GM23338 (cell line): Measurements from ENCODE around the gene OR56A1. TPM values are rescaled to one million over a fixed set of nuclear protein-coding genes. Genes with fewer than 3 reads are reported as not detected.

Source experiments
- ATAC-seq: fragments of 200-7000 bp; cut with Tn5 transposase; 3 replicates; pipeline ENCODE4 v1.9.1; 2020
- DNase-seq: peaks from one replicate; pipeline ENCODE4 v3.0.0-alpha.2; 2015; ENCODE audit warnings: low spot score
- H2AFZ ChIP-seq: fragments of 200-600 bp; sonication (generic); 2 replicates; pipeline ENCODE4 v1.8.0; 2016; ENCODE audit warnings: antibody characterized with exemption, mild to moderate bottlenecking, moderate library complexity
- H3F3A ChIP-seq: fragments of 200-600 bp; sonication (generic); replicated peaks from 2 replicates; pipeline ENCODE4 v1.8.0; 2017; ENCODE audit warnings: antibody characterized with exemption, mixed run types, low read depth
- H3K27ac ChIP-seq: fragments of 200-600 bp; sonication (generic); 2 replicates; pipeline ENCODE4 v1.6.1; 2016; ENCODE audit warnings: low read depth
- H3K27me3 ChIP-seq: fragments of 200-600 bp; sonication (generic); 2 replicates; pipeline ENCODE4 v1.8.0; 2016; ENCODE audit warnings: mild to moderate bottlenecking, mixed run types, moderate library complexity; ENCODE audit not compliant: insufficient read depth
- H3K36me3 ChIP-seq: fragments of 200-600 bp; sonication (generic); 2 replicates; pipeline ENCODE4 v1.8.0; 2016; ENCODE audit warnings: mild to moderate bottlenecking; ENCODE audit not compliant: insufficient read depth
- H3K4me1 ChIP-seq: fragments of 200-600 bp; sonication (generic); 2 replicates; pipeline ENCODE4 v1.8.0; 2016; ENCODE audit warnings: mild to moderate bottlenecking, moderate library complexity; ENCODE audit not compliant: insufficient read depth
- H3K4me2 ChIP-seq: fragments of 200-600 bp; sonication (generic); 2 replicates; pipeline ENCODE4 v1.7.1; 2017; ENCODE audit warnings: mixed run types
- H3K4me3 ChIP-seq: fragments of 200-600 bp; sonication (generic); 2 replicates; pipeline ENCODE4 v1.6.1; 2016; ENCODE audit warnings: mixed run types
- H3K79me2 ChIP-seq: fragments of 200-600 bp; sonication (generic); replicated peaks from 2 replicates; pipeline ENCODE4 v1.8.0; 2017; ENCODE audit warnings: mild to moderate bottlenecking; ENCODE audit not compliant: insufficient read depth
- H3K9me2 ChIP-seq: fragments of 200-600 bp; sonication (generic); 2 replicates; pipeline ENCODE4 v1.8.0; 2017; ENCODE audit not compliant: insufficient read depth
- H4K20me1 ChIP-seq: fragments of 200-600 bp; sonication (generic); replicated peaks from 2 replicates; pipeline ENCODE4 v1.8.0; 2017; ENCODE audit warnings: mild to moderate bottlenecking; ENCODE audit not compliant: insufficient read depth
- H3K27ac Mint-ChIP-seq: 2 replicates; pipeline ENCODE4 v1.8.0; 2020; ENCODE audit warnings: inconsistent platforms, mild to moderate bottlenecking, moderate library complexity, mixed read lengths
- H3K27me3 Mint-ChIP-seq: 3 replicates; pipeline ENCODE4 v1.8.0; 2022; ENCODE audit warnings: low read depth, mild to moderate bottlenecking, moderate library complexity, mixed read lengths, inconsistent platforms; ENCODE audit not compliant: insufficient read depth, poor library complexity
- H3K36me3 Mint-ChIP-seq: 3 replicates; pipeline ENCODE4 v1.8.0; 2021; ENCODE audit warnings: low read depth, mild to moderate bottlenecking, inconsistent platforms, moderate library complexity, mixed read lengths
- H3K4me1 Mint-ChIP-seq: 3 replicates; pipeline ENCODE4 v1.8.0; 2020; ENCODE audit warnings: mild to moderate bottlenecking, inconsistent platforms, mixed read lengths
- H3K4me3 Mint-ChIP-seq: 3 replicates; pipeline ENCODE4 v1.8.0; 2021; ENCODE audit warnings: moderate library complexity, mild to moderate bottlenecking, inconsistent platforms, mixed read lengths
- H3K9me3 Mint-ChIP-seq: 3 replicates; pipeline ENCODE4 v1.8.0; 2020; ENCODE audit warnings: moderate library complexity, mild to moderate bottlenecking, inconsistent platforms, mixed read lengths
- CREB1 ChIP-seq: fragments of 250-450 bp; sonication (Bioruptor Pico); IDR thresholded peaks from 2 replicates; pipeline ENCODE4 v1.5.0; 2020; ENCODE audit warnings: low read depth, mild to moderate bottlenecking, moderate library complexity
- CTCF ChIP-seq, 2 experiments: fragments of 200-600 bp in 1 of 2; sonication (generic) in 1 of 2; conservative IDR thresholded peaks; 2 replicates each; pipeline versions ENCODE4 v1.5.1 to v1.6.1; 2016 to 2017; ENCODE audit warnings: antibody characterized with exemption in 2 of 2, low read depth in 2 of 2, mild to moderate bottlenecking in 2 of 2, moderate library complexity in 1 of 2
- EZH2 ChIP-seq: fragments of 200-600 bp; sonication (generic); IDR thresholded peaks from one replicate; pipeline ENCODE4 v1.8.0; 2017; ENCODE audit warnings: antibody characterized with exemption, mild to moderate bottlenecking, low read depth; ENCODE audit not compliant: unreplicated experiment
- EZH2phosphoT487 ChIP-seq: fragments of 200-600 bp; sonication (generic); IDR thresholded peaks from one replicate; pipeline ENCODE4 v1.8.1; 2018; ENCODE audit warnings: antibody characterized with exemption; ENCODE audit not compliant: unreplicated experiment
- JUNB ChIP-seq: IDR thresholded peaks from one replicate; pipeline ENCODE4 v1.6.1; 2016; ENCODE audit warnings: antibody characterized with exemption; ENCODE audit not compliant: unreplicated experiment
- NANOG ChIP-seq: IDR thresholded peaks from 2 replicates; pipeline ENCODE4 v1.6.1; 2016; ENCODE audit warnings: antibody characterized with exemption, borderline replicate concordance
- POLR2AphosphoS5 ChIP-seq: IDR thresholded peaks from 2 replicates; pipeline ENCODE4 v1.6.1; 2016; ENCODE audit warnings: antibody characterized with exemption, low read depth
- STAT1 ChIP-seq: IDR thresholded peaks from one replicate; pipeline ENCODE4 v1.6.1; 2016; ENCODE audit warnings: antibody characterized with exemption; ENCODE audit not compliant: unreplicated experiment
- ZNF114 ChIP-seq: fragments of 250-450 bp; sonication (Bioruptor Pico); IDR thresholded peaks from 2 replicates; pipeline ENCODE4 v1.5.0; 2020; ENCODE audit warnings: mild to moderate bottlenecking, moderate library complexity
- ZNF331 ChIP-seq: fragments of 250-450 bp; sonication (Bioruptor Pico); IDR thresholded peaks from 2 replicates; pipeline ENCODE4 v1.5.0; 2020; ENCODE audit warnings: low read depth, mild to moderate bottlenecking, moderate library complexity
- ZNF462 ChIP-seq: fragments of 250-450 bp; sonication (Bioruptor Pico); IDR thresholded peaks from 2 replicates; pipeline ENCODE4 v1.5.0; 2020; ENCODE audit warnings: mild to moderate bottlenecking, moderate library complexity
- polyA plus RNA-seq: library from polyadenylated mRNA; unstranded; fragments of >200 nt; fragmentation: Nextera tagmentation; extraction: Ambion mirVana; gene quantifications from 2 replicates; pipeline ENCODE4 v1.2.1, GENCODE V29; 2016
- total RNA-seq: library from RNA; depleted of rRNA; stranded (reverse); fragments of >200 nt; shearing (Covaris generic); gene quantifications from 2 replicates; pipeline ENCODE4 v1.2.3, GENCODE V29; 2014
- TF ChIP-seq, protein P1 (sequence below): IDR thresholded peaks from 2 replicates; pipeline ENCODE4 v1.6.1; 2016; ENCODE audit warnings: antibody characterized with exemption
- TF ChIP-seq, protein P2 (sequence below): IDR thresholded peaks from one replicate; pipeline ENCODE4 v1.6.1; 2018; ENCODE audit warnings: antibody characterized with exemption; ENCODE audit not compliant: unreplicated experiment

OR56A1 gene
- total and polyA plus RNA-seq, 2 experiments from 2014 or later: 0.06 to 0.35 TPM

DNA sequence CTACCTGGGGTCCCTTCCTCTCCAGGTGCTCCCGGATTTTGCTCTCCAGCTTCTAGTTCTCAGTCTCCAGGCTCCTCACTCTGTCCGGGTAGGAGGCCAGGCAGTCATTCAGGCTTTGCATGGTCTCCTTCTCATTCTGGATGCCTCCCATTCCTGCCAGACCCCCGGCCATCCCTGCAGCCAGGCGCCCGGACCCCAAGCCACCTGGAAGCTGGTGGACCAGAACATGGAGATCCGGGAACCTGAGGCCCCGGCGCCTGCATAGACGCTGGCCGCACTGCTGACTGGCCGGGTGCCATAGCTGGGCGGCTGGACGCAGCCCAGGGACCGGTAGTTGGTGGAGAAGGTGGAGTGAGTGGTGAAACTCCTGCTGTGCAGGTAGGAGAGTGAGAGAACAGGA lies 35.8 kb downstream of the OR56A1 start:
- peaks cover 2% of the 10 kb centered on the region for H3K27me3 Mint-ChIP-seq
- no peaks in the 10 kb centered on the region for H3K79me2 ChIP-seq

More for the DNA sequence above, 35.8 kb downstream of the OR56A1 start:
- Mint-ChIP-seq H3K4me1 (peaks cover 3% of the 10 kb centered on the region; the same call in 1 of the 3 replicates), H3K36me3 (no peaks in the 10 kb centered on the region), H3K4me3 (no peak overlapping the region), H3K27ac (no peak overlapping the region), H3K9me3 (no peaks in the 10 kb centered on the region)
- no peak overlapping the region for H3K4me2 ChIP-seq
- DNase-seq (no peak), ATAC-seq (no peak)
- H3K27me3 ChIP-seq: no peaks in the 10 kb centered on the region
- no peak overlapping the region for H3K4me3 ChIP-seq
- H3K27ac ChIP-seq: no peak overlapping the region
- H3K4me1 ChIP-seq: no peaks in the 10 kb centered on the region
- H3K9me2 ChIP-seq: no peaks in the 10 kb centered on the region
- H3F3A ChIP-seq: no peaks in the 10 kb centered on the region
- no peak overlapping the region for H2AFZ ChIP-seq
- no peak for TF ChIP-seq POLR2AphosphoS5
- no peak for TF ChIP-seq ZNF462 (CRISPR knock-in tag)
- no peak for TF ChIP-seq EZH2phosphoT487
- no peak for TF ChIP-seq NANOG
- no peak for TF ChIP-seq ZNF114 (CRISPR knock-in tag)
- no peak for TF ChIP-seq EZH2
- TF ChIP-seq ZNF331 (CRISPR knock-in tag): no peak
- no peak for TF ChIP-seq JUNB
- no peak for TF ChIP-seq CTCF (conservative IDR thresholded peaks at IDR 0.05; ENCODE audit: low read depth in 2 of 2)
- TF ChIP-seq, protein P1, sequence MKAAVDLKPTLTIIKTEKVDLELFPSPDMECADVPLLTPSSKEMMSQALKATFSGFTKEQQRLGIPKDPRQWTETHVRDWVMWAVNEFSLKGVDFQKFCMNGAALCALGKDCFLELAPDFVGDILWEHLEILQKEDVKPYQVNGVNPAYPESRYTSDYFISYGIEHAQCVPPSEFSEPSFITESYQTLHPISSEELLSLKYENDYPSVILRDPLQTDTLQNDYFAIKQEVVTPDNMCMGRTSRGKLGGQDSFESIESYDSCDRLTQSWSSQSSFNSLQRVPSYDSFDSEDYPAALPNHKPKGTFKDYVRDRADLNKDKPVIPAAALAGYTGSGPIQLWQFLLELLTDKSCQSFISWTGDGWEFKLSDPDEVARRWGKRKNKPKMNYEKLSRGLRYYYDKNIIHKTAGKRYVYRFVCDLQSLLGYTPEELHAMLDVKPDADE: no peak
- TF ChIP-seq CREB1 (CRISPR knock-in tag): no peak
- TF ChIP-seq, protein P2, sequence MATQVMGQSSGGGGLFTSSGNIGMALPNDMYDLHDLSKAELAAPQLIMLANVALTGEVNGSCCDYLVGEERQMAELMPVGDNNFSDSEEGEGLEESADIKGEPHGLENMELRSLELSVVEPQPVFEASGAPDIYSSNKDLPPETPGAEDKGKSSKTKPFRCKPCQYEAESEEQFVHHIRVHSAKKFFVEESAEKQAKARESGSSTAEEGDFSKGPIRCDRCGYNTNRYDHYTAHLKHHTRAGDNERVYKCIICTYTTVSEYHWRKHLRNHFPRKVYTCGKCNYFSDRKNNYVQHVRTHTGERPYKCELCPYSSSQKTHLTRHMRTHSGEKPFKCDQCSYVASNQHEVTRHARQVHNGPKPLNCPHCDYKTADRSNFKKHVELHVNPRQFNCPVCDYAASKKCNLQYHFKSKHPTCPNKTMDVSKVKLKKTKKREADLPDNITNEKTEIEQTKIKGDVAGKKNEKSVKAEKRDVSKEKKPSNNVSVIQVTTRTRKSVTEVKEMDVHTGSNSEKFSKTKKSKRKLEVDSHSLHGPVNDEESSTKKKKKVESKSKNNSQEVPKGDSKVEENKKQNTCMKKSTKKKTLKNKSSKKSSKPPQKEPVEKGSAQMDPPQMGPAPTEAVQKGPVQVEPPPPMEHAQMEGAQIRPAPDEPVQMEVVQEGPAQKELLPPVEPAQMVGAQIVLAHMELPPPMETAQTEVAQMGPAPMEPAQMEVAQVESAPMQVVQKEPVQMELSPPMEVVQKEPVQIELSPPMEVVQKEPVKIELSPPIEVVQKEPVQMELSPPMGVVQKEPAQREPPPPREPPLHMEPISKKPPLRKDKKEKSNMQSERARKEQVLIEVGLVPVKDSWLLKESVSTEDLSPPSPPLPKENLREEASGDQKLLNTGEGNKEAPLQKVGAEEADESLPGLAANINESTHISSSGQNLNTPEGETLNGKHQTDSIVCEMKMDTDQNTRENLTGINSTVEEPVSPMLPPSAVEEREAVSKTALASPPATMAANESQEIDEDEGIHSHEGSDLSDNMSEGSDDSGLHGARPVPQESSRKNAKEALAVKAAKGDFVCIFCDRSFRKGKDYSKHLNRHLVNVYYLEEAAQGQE: no peak
- no peak for TF ChIP-seq STAT1
- H4K20me1 ChIP-seq: no peaks in the 10 kb centered on the region
- H3K36me3 ChIP-seq: no peaks in the 10 kb centered on the region
